OCI-LY7 (cell line): ENCODE measurements around the gene TACR2. TPM values are rescaled to one million over a fixed set of nuclear protein-coding genes. Genes with fewer than 3 reads are reported as not detected.

Experiments
- BruUV-seq: library from RNA; stranded (reverse); fragments of 400-500 nt; replicated peaks from 2 replicates; lab custom pipeline; 2021; lab: Mats Ljungman, UMichigan
- CTCF ChIA-PET: fragments of 300-600 bp; sonication (Branson Sonifier 250); formaldehyde crosslinking; loops from one replicate; lab custom pipeline; 2022; ENCODE audit warnings: antibody characterized with exemption; ENCODE audit not compliant: unreplicated experiment; lab: Charles Lee
- POLR2A ChIA-PET: fragments of 300-600 bp; sonication (Branson Sonifier 250); formaldehyde crosslinking; loops from one replicate; lab custom pipeline; 2022; ENCODE audit warnings: antibody characterized with exemption; lab: Charles Lee
- DNase-seq: peaks from one replicate; pipeline ENCODE4 v3.0.0-alpha.2; 2015; ENCODE audit warnings: low spot score
- H2AFZ ChIP-seq: fragments of 200-600 bp; sonication (generic), shearing (Covaris generic); 2 replicates; pipeline ENCODE4 v1.6.1; 2014; ENCODE audit warnings: mild to moderate bottlenecking, antibody characterized with exemption, low read length, moderate library complexity
- H3K27ac ChIP-seq: fragments of 200-600 bp; sonication (generic); 2 replicates; pipeline ENCODE4 v1.5.1; 2014; ENCODE audit warnings: mixed run types, low read depth, mild to moderate bottlenecking, moderate library complexity, low read length, inconsistent platforms; ENCODE audit not compliant: poor library complexity, severe bottlenecking
- H3K36me3 ChIP-seq: fragments of 200-600 bp; sonication (generic); 2 replicates; pipeline ENCODE4 v1.6.1; 2014; ENCODE audit warnings: mild to moderate bottlenecking, antibody characterized with exemption, low read length, moderate library complexity, mixed read lengths; ENCODE audit not compliant: insufficient read depth
- H3K4me1 ChIP-seq: fragments of 200-600 bp; sonication (generic); 2 replicates; pipeline ENCODE4 v1.5.1; 2014; ENCODE audit warnings: mild to moderate bottlenecking, low read length; ENCODE audit not compliant: insufficient read depth, poor library complexity, severe bottlenecking
- H3K4me2 ChIP-seq: fragments of 200-600 bp; sonication (generic); 2 replicates; pipeline ENCODE4 v1.6.1; 2014; ENCODE audit warnings: mild to moderate bottlenecking, low read length
- H3K4me3 ChIP-seq: fragments of 200-600 bp; sonication (generic); 2 replicates; pipeline ENCODE4 v1.5.1; 2014; ENCODE audit warnings: mild to moderate bottlenecking, low read depth, low read length; ENCODE audit not compliant: poor library complexity, severe bottlenecking
- H3K79me2 ChIP-seq: fragments of 200-600 bp; sonication (generic); 2 replicates; pipeline ENCODE4 v1.6.1; 2016; ENCODE audit warnings: low read depth, mild to moderate bottlenecking, low read length, moderate library complexity, mixed read lengths; ENCODE audit not compliant: insufficient read depth
- H3K9me2 ChIP-seq: fragments of 200-600 bp; sonication (generic); 2 replicates; pipeline ENCODE4 v1.6.1; 2016; ENCODE audit warnings: mild to moderate bottlenecking, low read length, mixed read lengths; ENCODE audit not compliant: insufficient read depth
- H3K9me3 ChIP-seq: fragments of 200-600 bp; sonication (generic); 2 replicates; pipeline ENCODE4 v1.6.1; 2014; ENCODE audit warnings: mild to moderate bottlenecking, mixed run types, low read length, mixed read lengths
- H4K20me1 ChIP-seq: fragments of 200-600 bp; sonication (generic); 2 replicates; pipeline ENCODE4 v1.6.1; 2014; ENCODE audit warnings: mild to moderate bottlenecking, antibody characterized with exemption, low read length, moderate library complexity, mixed read lengths; ENCODE audit not compliant: insufficient read depth
- EZH2phosphoT487 ChIP-seq: fragments of 200-600 bp; sonication (generic); IDR thresholded peaks from 2 replicates; pipeline ENCODE4 v1.6.1; 2018; ENCODE audit warnings: low read depth, borderline replicate concordance, mild to moderate bottlenecking, mixed run types, antibody characterized with exemption, low read length, moderate library complexity, mixed read lengths
- intact Hi-C: fragments of 100-400 bp; cut with micrococcal nuclease; formaldehyde crosslinking; loops from one replicate; pipeline ENCODE4 v1.10.0; 2022; ENCODE audit not compliant: unreplicated experiment
- total RNA-seq, 2 experiments: library from RNA; depleted of rRNA in 1 of 2; stranded (reverse); fragments of >200 nt in 1 of 2; shearing (Covaris generic) in 1 of 2; gene quantifications; 2 replicates each; pipeline ENCODE4 v1.2.3, GENCODE V29; 2014 to 2022
- TF ChIP-seq, protein P1 (sequence below): fragments of 200-600 bp; sonication (generic); conservative IDR thresholded peaks from 2 replicates; pipeline ENCODE4 v1.5.1; 2014; ENCODE audit warnings: mild to moderate bottlenecking, antibody characterized with exemption, low read length, moderate library complexity, mixed read lengths

TACR2 gene
- total RNA-seq, 2 experiments from 2014 or later, result not detected

GRCh38 chr10:69400936-69401335, 15.8 kb downstream of the TACR2 start:
- Histone ChIP-seq H3K4me2 (no peak overlapping the region), H3K4me3 (no peak overlapping the region), H3K79me2 (no peaks in the 10 kb centered on the region), H4K20me1 (no peaks in the 10 kb centered on the region), H3K36me3 (no peaks in the 10 kb centered on the region), H3K9me2 (no peaks in the 10 kb centered on the region), H3K27ac (no peak overlapping the region), H3K9me3 (no peaks in the 10 kb centered on the region), H2AFZ (no peak overlapping the region), H3K4me1 (no peaks in the 10 kb centered on the region)
- BruUV-seq, result no TSS peak
- DNase-seq, result no peak
- ChIA-PET CTCF (no interaction called here), POLR2A (interaction anchor here (0.8 kb wide), 1 partner anchor 74 kb away, joined by 4 read pairs; no protein-coding TSS in a partner anchor)
- TF ChIP-seq, protein P1, sequence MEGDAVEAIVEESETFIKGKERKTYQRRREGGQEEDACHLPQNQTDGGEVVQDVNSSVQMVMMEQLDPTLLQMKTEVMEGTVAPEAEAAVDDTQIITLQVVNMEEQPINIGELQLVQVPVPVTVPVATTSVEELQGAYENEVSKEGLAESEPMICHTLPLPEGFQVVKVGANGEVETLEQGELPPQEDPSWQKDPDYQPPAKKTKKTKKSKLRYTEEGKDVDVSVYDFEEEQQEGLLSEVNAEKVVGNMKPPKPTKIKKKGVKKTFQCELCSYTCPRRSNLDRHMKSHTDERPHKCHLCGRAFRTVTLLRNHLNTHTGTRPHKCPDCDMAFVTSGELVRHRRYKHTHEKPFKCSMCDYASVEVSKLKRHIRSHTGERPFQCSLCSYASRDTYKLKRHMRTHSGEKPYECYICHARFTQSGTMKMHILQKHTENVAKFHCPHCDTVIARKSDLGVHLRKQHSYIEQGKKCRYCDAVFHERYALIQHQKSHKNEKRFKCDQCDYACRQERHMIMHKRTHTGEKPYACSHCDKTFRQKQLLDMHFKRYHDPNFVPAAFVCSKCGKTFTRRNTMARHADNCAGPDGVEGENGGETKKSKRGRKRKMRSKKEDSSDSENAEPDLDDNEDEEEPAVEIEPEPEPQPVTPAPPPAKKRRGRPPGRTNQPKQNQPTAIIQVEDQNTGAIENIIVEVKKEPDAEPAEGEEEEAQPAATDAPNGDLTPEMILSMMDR, result no peak
- no peak for TF ChIP-seq EZH2phosphoT487
- intact Hi-C loops, result no loop called here

DNA sequence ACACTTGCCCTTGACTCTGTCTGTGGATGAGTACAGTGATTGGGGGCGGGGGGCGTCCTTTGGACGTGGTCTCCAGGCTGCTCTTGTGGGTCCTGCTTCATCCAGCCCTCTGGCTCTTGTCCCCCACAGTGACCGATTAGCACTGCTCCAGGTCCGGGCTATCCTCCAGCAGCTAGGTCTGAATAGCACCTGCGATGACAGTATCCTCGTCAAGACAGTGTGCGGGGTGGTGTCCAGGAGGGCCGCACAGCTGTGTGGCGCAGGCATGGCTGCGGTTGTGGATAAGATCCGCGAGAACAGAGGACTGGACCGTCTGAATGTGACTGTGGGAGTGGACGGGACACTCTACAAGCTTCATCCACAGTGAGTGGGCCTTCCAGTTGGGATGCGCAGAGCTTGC, 18.3 kb downstream of the TACR2 start:
- Histone ChIP-seq H3K4me2 (no peak overlapping the region), H4K20me1 (no peaks in the 10 kb centered on the region), H2AFZ (no peak overlapping the region), H3K9me3 (no peaks in the 10 kb centered on the region), H3K27ac (no peak overlapping the region), H3K4me3 (no peak overlapping the region), H3K4me1 (no peaks in the 10 kb centered on the region), H3K79me2 (no peaks in the 10 kb centered on the region), H3K36me3 (no peaks in the 10 kb centered on the region), H3K9me2 (no peaks in the 10 kb centered on the region)
- intact Hi-C loops, result loop anchor here (10.0 kb wide), 1 partner anchor 384 kb away; no protein-coding TSS in a partner anchor
- DNase-seq, result no peak
- ChIA-PET CTCF (no interaction called here), POLR2A (no interaction called here)
- no TSS peak for BruUV-seq
- no peak for TF ChIP-seq EZH2phosphoT487
- TF ChIP-seq, protein P1, result no peak

- no peak for DNase-seq
- no peaks in the 10 kb centered on the region for H3K79me2 ChIP-seq
- TF ChIP-seq EZH2phosphoT487, result no peak
- TF ChIP-seq, protein P1, result no peak
- H3K4me3 ChIP-seq, result no peak overlapping the region
- no TSS peak for BruUV-seq
- no peak overlapping the region for H3K27ac ChIP-seq
- no peak overlapping the region for H3K4me2 ChIP-seq
- H4K20me1 ChIP-seq, result no peaks in the 10 kb centered on the region
- no peak overlapping the region for H2AFZ ChIP-seq
- no peaks in the 10 kb centered on the region for H3K9me2 ChIP-seq
- H3K36me3 ChIP-seq, result no peaks in the 10 kb centered on the region
- no peaks in the 10 kb centered on the region for H3K9me3 ChIP-seq
- ChIA-PET CTCF (no interaction called here), POLR2A (no interaction called here)
- no peaks in the 10 kb centered on the region for H3K4me1 ChIP-seq
- intact Hi-C loops, result loop anchor here (10.0 kb wide), 1 partner anchor 383 kb away; no protein-coding TSS in a partner anchor
Measured at GRCh38 chr10:69397972-69398371, 18.7 kb downstream of the TACR2 start.
